IMR-90 (cell line): ENCODE measurements around the gene RAC3. TPM values are rescaled to one million over a fixed set of nuclear protein-coding genes. Genes with fewer than 3 reads are reported as not detected.

Experiments used
- ATAC-seq: fragments of 200-7000 bp; cut with Tn5 transposase; 2 replicates; pipeline ENCODE4 v1.9.1; 2020; ENCODE audit warnings: low read depth, mild to moderate bottlenecking, moderate library complexity
- BruUV-seq: library from RNA; stranded (reverse); fragments of 400-500 nt; replicated peaks from 2 replicates; lab custom pipeline; 2021; lab: Mats Ljungman, UMichigan
- CTCF ChIA-PET: fragments of 300-600 bp; formaldehyde crosslinking; extraction: SDS; loops from one replicate; lab custom pipeline; 2021; ENCODE audit warnings: antibody characterized with exemption; lab: Yijun Ruan, JAX
- POLR2A ChIA-PET: fragments of 300-600 bp; sonication (Branson Sonifier 250); formaldehyde crosslinking; loops from one replicate; lab custom pipeline; 2022; ENCODE audit warnings: antibody characterized with exemption; ENCODE audit not compliant: unreplicated experiment; lab: Charles Lee
- DNase-seq: peaks from one replicate; pipeline ENCODE4 v3.0.0; 2013
- H2AFZ ChIP-seq: replicated peaks from 2 replicates; pipeline ENCODE3; 2013; ENCODE audit warnings: low read length, mild to moderate bottlenecking; ENCODE audit not compliant: poor library complexity
- H2AK5ac ChIP-seq: 2 replicates; pipeline ENCODE4 v1.6.1; 2013; ENCODE audit warnings: low read depth, low read length, inconsistent platforms
- H2AK9ac ChIP-seq: replicated peaks from 2 replicates; pipeline ENCODE3; 2013; ENCODE audit warnings: mild to moderate bottlenecking, low read depth, low read length, moderate library complexity; ENCODE audit not compliant: poor library complexity
- H2BK120ac ChIP-seq: 2 replicates; pipeline ENCODE4 v1.6.1; 2013; ENCODE audit warnings: low read depth, low read length, inconsistent platforms
- H2BK15ac ChIP-seq: 3 replicates; pipeline ENCODE4 v1.6.1; 2013; ENCODE audit warnings: low read depth, low read length, inconsistent platforms
- H2BK20ac ChIP-seq: 2 replicates; pipeline ENCODE4 v1.6.1; 2013; ENCODE audit warnings: low read depth, mild to moderate bottlenecking, inconsistent platforms, low read length, moderate library complexity
- H2BK5ac ChIP-seq: 2 replicates; pipeline ENCODE4 v1.6.1; 2013; ENCODE audit warnings: mild to moderate bottlenecking, low read depth, low read length, inconsistent platforms; ENCODE audit not compliant: poor library complexity, severe bottlenecking
- H3K14ac ChIP-seq: replicated peaks from 2 replicates; pipeline ENCODE4 v1.6.1; 2013; ENCODE audit warnings: low read depth, low read length, inconsistent platforms
- H3K18ac ChIP-seq: 2 replicates; pipeline ENCODE4 v1.6.1; 2013; ENCODE audit warnings: low read depth, low read length, control low read depth
- H3K23ac ChIP-seq: 2 replicates; pipeline ENCODE4 v1.6.1; 2013; ENCODE audit warnings: low read depth, low read length, inconsistent platforms
- H3K27ac ChIP-seq: 2 replicates; pipeline ENCODE4 v1.5.1; 2013; ENCODE audit warnings: mild to moderate bottlenecking, control low read depth, low read length; ENCODE audit not compliant: insufficient read depth
- H3K27me3 ChIP-seq: 2 replicates; pipeline ENCODE4 v1.6.1; 2013; ENCODE audit warnings: low read length; ENCODE audit not compliant: control insufficient read depth, insufficient read depth
- H3K36me3 ChIP-seq: 2 replicates; pipeline ENCODE4 v1.6.1; 2013; ENCODE audit warnings: low read length, mixed read lengths; ENCODE audit not compliant: control insufficient read depth, insufficient read depth
- H3K4ac ChIP-seq: 2 replicates; pipeline ENCODE4 v1.6.1; 2013; ENCODE audit warnings: low read depth, low read length, inconsistent platforms
- H3K4me1 ChIP-seq: 2 replicates; pipeline ENCODE4 v1.6.1; 2013; ENCODE audit warnings: low read length, mixed read lengths; ENCODE audit not compliant: control insufficient read depth, insufficient read depth
- H3K4me2 ChIP-seq: 2 replicates; pipeline ENCODE4 v1.6.1; 2013; ENCODE audit warnings: low read depth, mild to moderate bottlenecking, control low read depth, low read length, moderate library complexity
- H3K4me3 ChIP-seq: 2 replicates; pipeline ENCODE4 v1.5.1; 2013; ENCODE audit warnings: low read depth, mild to moderate bottlenecking, control low read depth, low read length, moderate library complexity; ENCODE audit not compliant: insufficient read depth
- H3K56ac ChIP-seq: 2 replicates; pipeline ENCODE4 v1.6.1; 2013; ENCODE audit warnings: low read length, inconsistent platforms; ENCODE audit not compliant: insufficient read depth; ENCODE audit errors: extremely low read depth
- H3K79me1 ChIP-seq, 2 experiments: 2 replicates each; pipeline ENCODE4 v1.6.1; 2013; ENCODE audit warnings: low read length in 2 of 2, inconsistent platforms in 1 of 2, low read depth in 1 of 2
- H3K9ac ChIP-seq: 2 replicates; pipeline ENCODE4 v1.6.1; 2013; ENCODE audit warnings: low read depth, low read length, control low read depth
- H3K9me1 ChIP-seq: 2 replicates; pipeline ENCODE4 v1.6.1; 2013; ENCODE audit warnings: low read length, inconsistent platforms; ENCODE audit not compliant: insufficient read depth
- H3K9me3 ChIP-seq: 2 replicates; pipeline ENCODE4 v1.6.1; 2013; ENCODE audit warnings: low read length; ENCODE audit not compliant: control insufficient read depth, insufficient read depth
- H4K20me1 ChIP-seq: 2 replicates; pipeline ENCODE4 v1.6.1; 2013; ENCODE audit warnings: low read length, inconsistent platforms; ENCODE audit not compliant: insufficient read depth
- H4K5ac ChIP-seq: 2 replicates; pipeline ENCODE4 v1.6.1; 2013; ENCODE audit warnings: mild to moderate bottlenecking, low read depth, low read length, control low read depth
- H4K8ac ChIP-seq, 2 experiments: 2 replicates each; pipeline ENCODE4 v1.6.1; 2013; ENCODE audit warnings: low read depth in 2 of 2, low read length in 2 of 2, control low read depth in 1 of 2, inconsistent platforms in 1 of 2
- H4K91ac ChIP-seq: 2 replicates; pipeline ENCODE4 v1.6.1; 2013; ENCODE audit warnings: low read depth, low read length, inconsistent platforms; ENCODE audit not compliant: insufficient read depth
- BHLHE40 ChIP-seq: fragments of 150-350 bp; IDR thresholded peaks from 2 replicates; pipeline ENCODE4 v1.6.1; 2016; ENCODE audit warnings: mild to moderate bottlenecking, low read depth, low read length
- CEBPB ChIP-seq: IDR thresholded peaks from 2 replicates; pipeline ENCODE4 v1.6.1; 2012; ENCODE audit warnings: low read depth, low read length, improper control_type of control experiment
- CHD1 ChIP-seq: IDR thresholded peaks from 2 replicates; pipeline ENCODE4 v1.6.1; 2012; ENCODE audit warnings: low read depth, low read length, improper control_type of control experiment
- MAFK ChIP-seq: IDR thresholded peaks from 2 replicates; pipeline ENCODE4 v1.6.1; 2012; ENCODE audit warnings: low read depth, low read length, improper control_type of control experiment
- MAZ ChIP-seq: IDR thresholded peaks from 2 replicates; pipeline ENCODE4 v1.6.1; 2012; ENCODE audit warnings: low read depth, mild to moderate bottlenecking, low read length, improper control_type of control experiment, moderate library complexity, borderline replicate concordance
- MXI1 ChIP-seq: IDR thresholded peaks from 2 replicates; pipeline ENCODE4 v1.6.1; 2012; ENCODE audit warnings: low read depth, mild to moderate bottlenecking, low read length, moderate library complexity, borderline replicate concordance
- POLR2A ChIP-seq: IDR thresholded peaks from 2 replicates; pipeline ENCODE4 v1.6.1; 2012; ENCODE audit warnings: mild to moderate bottlenecking, low read depth, low read length
- RAD21 ChIP-seq: IDR thresholded peaks from 2 replicates; pipeline ENCODE4 v1.6.1; 2012; ENCODE audit warnings: low read length, improper control_type of control experiment
- RFX5 ChIP-seq: IDR thresholded peaks from 2 replicates; pipeline ENCODE4 v1.8.0; 2012; ENCODE audit warnings: low read depth, mild to moderate bottlenecking, low read length, moderate library complexity
- SMC3 ChIP-seq: fragments of 150-350 bp; IDR thresholded peaks from 2 replicates; pipeline ENCODE4 v1.6.1; 2016; ENCODE audit warnings: low read depth, mild to moderate bottlenecking, antibody characterized with exemption, low read length, moderate library complexity
- WGBS, 2 experiments: methylation state at CpG; one replicate each; pipeline versions ENCODE4 v1.1.5 to v1.1.7; 2013; ENCODE audit warnings: missing lambda C conversion rate in 2 of 2; ENCODE audit not compliant: insufficient read length in 1 of 2; ENCODE audit errors: extremely low coverage in 2 of 2; 5-methylcytosine and 5-hydroxymethylcytosine counted together
- dilution Hi-C: fragments of 300-500 bp; cut with HindIII; formaldehyde crosslinking; loops from one replicate; pipeline ENCODE4 v1.14.3; 2018; ENCODE audit warnings: low sequenced_read_pairs; ENCODE audit not compliant: unreplicated experiment
- in situ Hi-C: fragments of 300-500 bp; cut with MboI; formaldehyde crosslinking; loops from 3 replicates; pipeline ENCODE4 v1.14.3; 2019; ENCODE audit warnings: low sequenced_read_pairs, inconsistent platforms, mixed read lengths
- intact Hi-C: fragments of 100-400 bp; cut with micrococcal nuclease; formaldehyde crosslinking; loops from 2 replicates; pipeline ENCODE4 v1.10.0; 2022
- polyA plus RNA-seq, 3 experiments: library from polyadenylated mRNA; depleted of rRNA; stranded (reverse); fragments of >200 nt; gene quantifications; 2 replicates each; pipeline ENCODE4 v1.2.3, GENCODE V29; 2012; ENCODE audit warnings: low replicate concordance in 1 of 3
- total RNA-seq: library from RNA; depleted of rRNA; stranded (reverse); fragments of >200 nt; gene quantifications from 2 replicates; pipeline ENCODE4 v1.2.3, GENCODE V29; 2012
- TF ChIP-seq, protein P1 (sequence below): conservative IDR thresholded peaks from 2 replicates; pipeline ENCODE4 v1.5.1; 2012; ENCODE audit warnings: mild to moderate bottlenecking, low read depth, low read length, improper control_type of control experiment
- TF ChIP-seq, protein P2 (sequence below): fragments of 150-350 bp; IDR thresholded peaks from 2 replicates; pipeline ENCODE4 v1.6.1; 2017; ENCODE audit warnings: mild to moderate bottlenecking, antibody characterized with exemption, low read length, low read depth

Gene RAC3
- total and polyA plus RNA-seq, 2 of the 4 experiments (the other 2 are of a cell fraction), result 5.7 to 23.4 TPM

DNA sequence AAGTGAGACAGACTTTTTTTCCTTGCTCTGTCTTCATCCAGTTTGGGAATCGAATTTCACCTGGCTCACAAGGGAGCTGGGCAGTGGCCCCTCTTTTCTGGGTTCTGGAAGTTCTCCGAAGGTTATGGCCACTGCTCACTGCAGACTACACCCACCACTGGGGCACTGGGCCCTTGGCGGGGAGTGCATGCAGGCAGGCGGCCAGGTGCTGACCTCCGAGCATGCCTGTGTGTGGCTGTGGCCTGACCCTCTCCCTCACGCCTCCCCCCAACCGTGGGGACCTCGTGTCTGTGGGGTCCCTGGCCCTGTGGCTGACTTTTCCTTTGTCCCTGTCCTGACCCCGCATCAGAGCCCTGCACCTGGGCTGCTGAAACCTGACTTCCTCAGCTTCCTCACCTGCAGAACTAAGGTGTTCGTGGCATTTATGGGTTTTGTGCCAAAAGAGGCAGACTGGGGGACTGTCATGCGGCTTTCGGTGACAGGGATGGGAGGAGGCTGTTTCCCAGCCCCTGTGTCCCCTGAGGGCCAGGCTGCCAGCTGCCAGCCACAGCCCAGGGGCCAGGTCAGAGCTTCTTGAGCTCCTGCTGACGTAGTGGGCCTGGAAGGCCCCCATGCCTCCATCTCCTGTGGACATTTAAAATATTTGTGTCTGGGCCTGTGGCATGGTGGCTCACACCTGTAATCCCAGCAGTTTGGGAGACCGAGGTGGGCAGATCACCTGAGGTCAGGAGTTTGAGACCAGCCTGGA lies 32.6 kb upstream of the RAC3 start:
- Histone ChIP-seq H2BK15ac (no peak overlapping the region), H2BK120ac (no peak overlapping the region), H3K9me3 (no peaks in the 10 kb centered on the region), H2AK5ac (no peak overlapping the region), H3K79me1 (peaks cover 6 to 17% of the 10 kb centered on the region in 2 experiments; a peak in 2 of 4 replicates), H2AK9ac (no peak overlapping the region), H3K56ac (no peak overlapping the region), H3K36me3 (peaks cover 6% of the 10 kb centered on the region; the same call in 1 of the 2 replicates), H4K8ac (no peak overlapping the region), H3K9ac (no peak overlapping the region), H3K4ac (no peak overlapping the region), H3K14ac (no peak overlapping the region), H3K4me2 (no peak overlapping the region), H4K91ac (no peak overlapping the region), H2AFZ (peak overlapping the region; percentile 21), H3K4me1 (peaks cover 8% of the 10 kb centered on the region), H3K27me3 (no peaks in the 10 kb centered on the region), H4K5ac (no peak overlapping the region), H3K27ac (no peak overlapping the region), H3K4me3 (no peak overlapping the region), H3K23ac (no peak overlapping the region), H3K18ac (no peak overlapping the region), H3K9me1 (peaks cover 9% of the 10 kb centered on the region; the same call in 1 of the 2 replicates), H2BK20ac (no peak overlapping the region), H2BK5ac (no peak overlapping the region), H4K20me1 (peaks cover 3% of the 10 kb centered on the region; the same call in 1 of the 2 replicates)
- TF ChIP-seq SMC3, result no peak
- no peak for TF ChIP-seq MXI1
- TF ChIP-seq, protein P1, sequence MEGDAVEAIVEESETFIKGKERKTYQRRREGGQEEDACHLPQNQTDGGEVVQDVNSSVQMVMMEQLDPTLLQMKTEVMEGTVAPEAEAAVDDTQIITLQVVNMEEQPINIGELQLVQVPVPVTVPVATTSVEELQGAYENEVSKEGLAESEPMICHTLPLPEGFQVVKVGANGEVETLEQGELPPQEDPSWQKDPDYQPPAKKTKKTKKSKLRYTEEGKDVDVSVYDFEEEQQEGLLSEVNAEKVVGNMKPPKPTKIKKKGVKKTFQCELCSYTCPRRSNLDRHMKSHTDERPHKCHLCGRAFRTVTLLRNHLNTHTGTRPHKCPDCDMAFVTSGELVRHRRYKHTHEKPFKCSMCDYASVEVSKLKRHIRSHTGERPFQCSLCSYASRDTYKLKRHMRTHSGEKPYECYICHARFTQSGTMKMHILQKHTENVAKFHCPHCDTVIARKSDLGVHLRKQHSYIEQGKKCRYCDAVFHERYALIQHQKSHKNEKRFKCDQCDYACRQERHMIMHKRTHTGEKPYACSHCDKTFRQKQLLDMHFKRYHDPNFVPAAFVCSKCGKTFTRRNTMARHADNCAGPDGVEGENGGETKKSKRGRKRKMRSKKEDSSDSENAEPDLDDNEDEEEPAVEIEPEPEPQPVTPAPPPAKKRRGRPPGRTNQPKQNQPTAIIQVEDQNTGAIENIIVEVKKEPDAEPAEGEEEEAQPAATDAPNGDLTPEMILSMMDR, result no peak
- TF ChIP-seq CHD1, result no peak
- no peak for TF ChIP-seq CEBPB
- TF ChIP-seq MAFK, result no peak
- no peak for TF ChIP-seq BHLHE40
- no peak for TF ChIP-seq MAZ
- TF ChIP-seq RAD21, result no peak
- TF ChIP-seq, protein P2, sequence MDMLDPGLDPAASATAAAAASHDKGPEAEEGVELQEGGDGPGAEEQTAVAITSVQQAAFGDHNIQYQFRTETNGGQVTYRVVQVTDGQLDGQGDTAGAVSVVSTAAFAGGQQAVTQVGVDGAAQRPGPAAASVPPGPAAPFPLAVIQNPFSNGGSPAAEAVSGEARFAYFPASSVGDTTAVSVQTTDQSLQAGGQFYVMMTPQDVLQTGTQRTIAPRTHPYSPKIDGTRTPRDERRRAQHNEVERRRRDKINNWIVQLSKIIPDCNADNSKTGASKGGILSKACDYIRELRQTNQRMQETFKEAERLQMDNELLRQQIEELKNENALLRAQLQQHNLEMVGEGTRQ, result no peak
- no peak for TF ChIP-seq RFX5
- no peak for TF ChIP-seq POLR2A
- BruUV-seq, result no TSS peak
- POLR2A ChIA-PET, result no interaction called here
- ATAC-seq (no peak), DNase-seq (no peak)
- in situ Hi-C loops (no loop called here), intact Hi-C loops (no loop called here), dilution Hi-C loops (no loop called here)
- WGBS, 2 experiments, result 72% methylated on average over 6 of the region's 14 CpGs; no CpG with 5 or more reads in 1 of the 2 experiments
- CTCF ChIA-PET, result no interaction called here
